LNCAP (cell line): Measurements from ENCODE around the gene CYBB.

Source experiments
- TF ChIP-seq, protein P1 (sequence below): fragments of 450-650 bp; IDR thresholded peaks from 2 replicates; pipeline ENCODE4 v1.5.1; 2017; ENCODE audit warnings: mild to moderate bottlenecking

Gene CYBB

DNA sequence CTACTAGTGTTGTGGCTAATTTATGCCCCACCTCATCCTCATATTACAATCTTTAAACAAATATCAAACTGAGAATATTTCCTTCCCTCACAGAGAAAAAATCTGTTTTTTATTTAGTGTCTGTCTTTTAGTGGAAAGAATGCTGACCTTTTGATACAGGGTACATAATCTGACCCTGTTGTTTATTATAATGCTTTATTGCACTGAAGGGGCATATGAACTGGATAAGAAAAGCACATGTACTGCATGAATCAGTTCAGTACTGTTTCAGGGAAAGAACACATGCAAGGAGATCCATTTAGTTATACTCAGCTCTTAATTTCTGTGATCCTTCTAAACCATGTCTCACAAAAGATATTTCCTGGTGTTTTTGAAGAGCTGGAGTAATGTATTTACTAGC lies 83.0 kb downstream of the CYBB start:
- TF ChIP-seq, protein P1, sequence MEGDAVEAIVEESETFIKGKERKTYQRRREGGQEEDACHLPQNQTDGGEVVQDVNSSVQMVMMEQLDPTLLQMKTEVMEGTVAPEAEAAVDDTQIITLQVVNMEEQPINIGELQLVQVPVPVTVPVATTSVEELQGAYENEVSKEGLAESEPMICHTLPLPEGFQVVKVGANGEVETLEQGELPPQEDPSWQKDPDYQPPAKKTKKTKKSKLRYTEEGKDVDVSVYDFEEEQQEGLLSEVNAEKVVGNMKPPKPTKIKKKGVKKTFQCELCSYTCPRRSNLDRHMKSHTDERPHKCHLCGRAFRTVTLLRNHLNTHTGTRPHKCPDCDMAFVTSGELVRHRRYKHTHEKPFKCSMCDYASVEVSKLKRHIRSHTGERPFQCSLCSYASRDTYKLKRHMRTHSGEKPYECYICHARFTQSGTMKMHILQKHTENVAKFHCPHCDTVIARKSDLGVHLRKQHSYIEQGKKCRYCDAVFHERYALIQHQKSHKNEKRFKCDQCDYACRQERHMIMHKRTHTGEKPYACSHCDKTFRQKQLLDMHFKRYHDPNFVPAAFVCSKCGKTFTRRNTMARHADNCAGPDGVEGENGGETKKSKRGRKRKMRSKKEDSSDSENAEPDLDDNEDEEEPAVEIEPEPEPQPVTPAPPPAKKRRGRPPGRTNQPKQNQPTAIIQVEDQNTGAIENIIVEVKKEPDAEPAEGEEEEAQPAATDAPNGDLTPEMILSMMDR, result no peak
